GM04503 (cell line): ENCODE results near the gene CUEDC1.

Source experiments
- DNase-seq: peaks from one replicate; pipeline ENCODE4 v3.0.0-alpha.2; 2012; ENCODE audit warnings: low read depth

The CUEDC1 gene

DNA sequence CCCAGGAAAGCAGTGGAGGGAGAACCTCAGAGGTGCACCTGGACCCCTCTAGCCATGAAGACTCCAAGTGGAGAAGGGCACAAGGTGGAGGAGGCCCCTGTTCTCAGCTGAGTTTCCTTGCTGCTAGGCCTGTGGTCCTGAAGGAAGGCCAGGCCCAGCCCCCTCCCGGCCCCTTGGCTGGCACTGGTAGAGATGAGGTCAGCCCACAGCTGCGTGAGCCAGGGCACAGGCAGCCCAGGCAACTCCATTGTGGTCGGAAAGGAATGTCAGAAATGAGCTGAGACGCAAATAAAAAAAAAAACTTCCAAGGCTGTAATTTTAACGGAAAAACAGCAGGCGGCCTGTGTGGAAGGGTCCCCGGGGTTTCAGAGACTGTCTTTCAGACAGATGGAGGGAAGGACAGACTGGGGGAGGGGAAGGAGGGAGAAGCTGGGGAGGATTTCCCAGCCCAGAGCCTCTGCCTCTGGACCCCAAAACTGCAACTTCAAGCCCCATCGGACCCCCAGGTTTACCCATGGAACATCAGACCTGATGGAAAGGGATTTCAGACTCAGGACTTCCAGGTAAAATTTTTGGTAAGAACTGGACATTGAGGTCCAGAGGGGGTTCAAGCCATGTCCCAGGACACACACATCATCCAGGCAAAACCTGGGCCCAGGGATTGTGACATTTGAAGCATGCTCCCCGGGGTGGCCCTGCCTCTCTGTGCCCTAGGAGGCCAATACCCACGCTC is 79.8 kb downstream of the CUEDC1 start:
- peak; percentile 89 for DNase-seq

DNA sequence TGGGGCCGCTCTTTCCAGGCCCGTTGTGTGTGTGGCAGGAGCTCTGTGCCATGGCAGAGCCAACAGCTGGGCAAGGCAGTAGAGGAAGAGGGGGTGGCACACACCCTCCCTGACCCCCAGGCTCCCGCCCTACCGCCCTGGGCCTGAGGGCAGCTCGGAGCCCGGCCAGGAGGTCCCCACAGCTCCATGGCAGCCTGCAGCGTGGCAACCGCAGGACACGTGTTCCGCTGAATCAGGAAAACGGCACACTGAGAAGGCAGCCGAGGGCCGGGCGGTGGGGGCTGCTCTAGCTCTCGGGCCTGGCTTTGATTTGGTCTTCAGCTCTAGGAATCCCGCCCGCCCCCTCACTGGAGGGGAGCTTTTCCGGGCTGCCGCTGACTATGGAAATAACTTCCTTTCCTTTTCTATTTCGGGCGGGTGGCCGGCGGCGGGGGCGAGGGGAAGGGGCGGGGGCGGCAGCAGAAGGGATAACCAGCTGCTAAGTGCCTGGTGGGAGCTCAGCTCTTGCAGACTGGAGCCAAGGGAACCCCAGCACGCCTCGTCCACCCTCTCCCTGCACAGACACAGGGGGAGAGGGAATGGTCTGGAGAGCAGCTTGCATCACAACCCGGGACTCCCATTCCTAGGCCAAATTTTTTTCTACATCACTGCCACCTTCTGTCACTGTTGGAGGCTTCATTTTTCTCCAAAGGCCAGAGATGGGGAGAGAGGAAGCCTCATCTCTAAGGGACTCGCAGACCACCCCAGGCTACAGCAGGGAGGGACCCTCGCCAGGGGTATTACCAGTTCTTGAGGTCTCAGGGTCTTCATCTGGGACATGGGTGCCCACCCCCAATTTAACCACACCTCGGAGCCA is 80.5 kb downstream of the CUEDC1 start:
- DNase-seq: peak; percentile 76

DNA sequence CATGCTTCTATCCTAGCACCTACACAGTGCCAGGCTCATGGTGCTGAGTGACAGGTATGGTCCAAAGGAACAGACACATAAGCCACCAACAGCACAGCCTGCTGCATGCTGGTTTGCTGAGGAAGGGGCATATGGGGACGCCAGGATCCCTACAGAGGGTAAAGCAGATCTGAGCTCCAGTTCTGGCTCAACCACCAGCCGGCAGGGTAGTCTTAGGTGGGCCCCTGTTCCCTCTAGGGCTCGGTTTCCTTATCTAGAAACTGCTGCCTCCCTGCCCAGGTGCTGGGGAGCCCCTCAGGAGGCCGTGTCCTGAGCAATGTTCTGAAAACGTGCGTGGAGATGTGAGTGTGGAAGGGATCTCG is 81.2 kb downstream of the CUEDC1 start:
- DNase-seq: no peak

DNA sequence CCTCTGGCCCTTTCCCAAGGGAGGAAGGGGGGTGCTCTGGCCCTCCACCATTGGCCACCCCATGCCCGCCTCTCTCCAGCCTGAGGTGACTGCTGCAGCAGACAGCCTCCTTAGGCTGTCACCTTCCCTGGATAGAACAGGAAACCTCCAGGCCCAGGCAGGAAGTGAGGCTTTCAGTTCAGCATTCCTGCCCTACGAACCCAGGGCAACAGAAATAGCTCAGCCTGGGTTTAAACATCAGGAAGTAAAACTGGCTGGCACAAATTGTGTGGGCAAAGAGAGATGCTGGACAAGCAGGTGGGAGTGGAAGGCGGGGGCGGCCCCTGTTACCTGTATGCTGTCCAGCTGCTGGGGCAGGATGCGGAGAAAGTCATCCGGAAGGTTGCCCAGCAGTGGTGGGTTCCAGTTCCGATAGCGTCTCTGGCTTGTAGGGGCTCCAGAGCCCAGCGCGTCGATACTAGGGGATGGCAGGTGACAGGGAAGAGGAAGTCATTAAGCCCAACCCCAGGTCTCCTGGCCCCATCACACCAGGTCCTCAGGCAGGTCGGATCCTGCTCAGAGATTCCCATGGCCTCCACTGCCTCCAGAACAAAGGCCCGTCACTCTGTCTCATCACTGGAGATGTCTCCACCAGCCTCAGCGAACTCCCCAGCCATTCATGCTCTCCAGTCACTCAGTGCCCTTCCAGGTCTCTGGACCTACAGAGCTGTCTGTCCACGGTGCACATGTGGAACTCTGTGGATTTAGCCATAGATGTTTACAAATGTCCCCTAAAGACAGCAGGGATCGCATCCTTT is 81.8 kb downstream of the CUEDC1 start:
- no peak for DNase-seq

DNA sequence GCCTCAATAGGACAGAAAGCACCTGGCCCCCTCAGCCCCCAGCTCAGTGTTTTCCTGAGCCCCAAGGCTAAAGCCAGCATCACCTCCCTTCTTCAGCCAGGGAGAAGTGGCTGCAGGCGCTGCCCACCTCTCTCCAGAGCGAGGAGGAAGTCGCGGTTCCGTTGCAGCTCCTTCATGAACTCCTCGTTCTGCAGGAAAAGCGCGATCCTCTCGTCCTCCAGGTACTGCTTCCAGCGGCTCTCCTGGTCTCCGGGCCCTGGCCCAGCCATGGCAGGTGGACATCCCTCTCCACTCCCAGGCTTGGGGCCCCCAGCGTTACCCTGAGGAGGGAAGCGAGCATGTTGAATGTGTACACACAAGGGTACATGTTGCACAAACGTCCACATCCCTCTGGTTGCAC is 82.7 kb downstream of the CUEDC1 start:
- DNase-seq: no peak

DNA sequence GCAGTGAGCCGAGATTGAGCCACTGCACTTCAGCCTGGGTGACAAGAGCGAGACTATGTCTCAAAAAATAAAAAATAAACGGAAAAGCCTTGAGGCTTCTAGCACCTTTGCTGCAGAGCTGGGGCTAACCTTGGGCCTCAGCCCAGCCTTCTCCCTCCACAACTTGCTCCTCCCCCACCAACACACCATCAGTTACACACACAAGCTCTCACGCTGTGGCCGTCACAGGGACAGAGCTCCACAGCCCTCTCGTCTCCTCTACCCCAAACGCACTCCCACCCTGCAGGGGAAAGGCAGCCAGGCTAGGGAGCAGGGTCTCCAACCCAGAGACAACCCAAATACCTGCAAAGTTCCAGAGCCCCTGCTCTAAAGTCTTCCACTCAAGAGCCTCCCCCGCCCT is 83.3 kb downstream of the CUEDC1 start:
- DNase-seq: no peak

DNA sequence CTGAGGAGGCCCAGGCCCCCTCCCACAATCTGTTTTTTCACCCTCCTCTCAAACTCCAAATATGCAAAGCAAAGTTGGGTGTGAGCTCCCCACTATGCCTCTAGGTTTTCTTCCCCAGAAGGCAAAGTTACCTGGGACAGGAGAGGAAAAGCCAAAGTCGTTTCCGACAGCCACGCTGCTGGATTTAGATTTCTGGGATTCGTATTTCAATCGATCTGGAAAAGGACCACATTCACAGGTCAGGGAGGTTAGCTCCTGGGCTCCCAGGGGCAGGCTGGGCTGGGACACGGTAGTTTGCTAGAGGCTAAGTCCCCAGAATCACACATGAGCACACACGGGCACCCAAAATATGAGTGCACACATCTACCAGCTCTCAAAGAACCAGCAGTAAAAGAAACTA is 84.1 kb downstream of the CUEDC1 start:
- no peak for DNase-seq

DNA sequence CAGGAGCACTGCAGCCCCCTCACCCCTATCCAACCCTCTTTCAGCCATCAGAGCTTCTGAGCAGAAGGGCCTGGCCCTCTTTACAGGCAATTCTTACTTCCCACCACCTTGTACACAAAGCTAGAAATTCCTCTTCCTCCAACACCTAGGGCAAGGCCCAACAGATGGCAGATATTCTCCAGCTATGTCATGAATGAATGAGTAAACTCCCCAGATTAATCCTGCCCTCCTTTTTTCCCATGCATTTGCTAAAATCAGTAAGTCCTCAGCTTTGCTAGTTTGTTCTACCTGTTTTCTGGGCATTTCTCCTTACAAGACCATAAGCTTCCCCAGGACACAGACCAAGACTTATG is 85.0 kb downstream of the CUEDC1 start:
- DNase-seq: no peak

DNA sequence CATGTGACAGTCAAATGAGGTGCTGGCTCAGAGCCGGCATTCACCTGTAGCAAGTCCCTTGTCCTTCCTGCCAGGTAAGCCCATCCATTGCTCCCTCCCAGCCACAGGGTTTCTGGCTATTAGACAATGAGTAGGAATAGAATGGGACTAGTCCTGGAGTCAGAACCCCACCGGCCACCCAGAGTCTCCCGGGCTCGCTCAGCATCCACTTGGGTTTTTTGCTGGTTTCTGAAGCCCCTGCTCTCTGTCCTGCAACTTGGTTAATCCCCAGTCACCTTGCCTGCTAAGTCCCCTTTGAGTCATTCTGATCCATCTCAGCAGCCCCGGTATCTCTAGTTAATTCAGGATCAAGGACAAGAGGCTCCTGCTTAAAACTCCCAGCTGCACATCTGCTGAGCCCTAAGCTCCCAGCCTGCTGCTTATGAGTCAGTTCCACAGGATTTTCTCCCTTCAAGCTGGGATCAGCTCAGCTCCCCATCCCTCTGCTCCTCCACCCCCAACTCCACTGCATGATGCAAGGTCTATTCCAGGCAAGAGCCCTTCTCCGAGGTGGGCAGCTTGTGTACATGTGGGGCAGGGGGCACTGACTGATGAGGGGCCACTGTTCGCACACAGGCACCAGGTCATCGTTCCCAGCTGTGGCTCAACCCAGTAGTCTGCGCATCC is 85.5 kb downstream of the CUEDC1 start:
- peak; percentile 70 for DNase-seq

DNA sequence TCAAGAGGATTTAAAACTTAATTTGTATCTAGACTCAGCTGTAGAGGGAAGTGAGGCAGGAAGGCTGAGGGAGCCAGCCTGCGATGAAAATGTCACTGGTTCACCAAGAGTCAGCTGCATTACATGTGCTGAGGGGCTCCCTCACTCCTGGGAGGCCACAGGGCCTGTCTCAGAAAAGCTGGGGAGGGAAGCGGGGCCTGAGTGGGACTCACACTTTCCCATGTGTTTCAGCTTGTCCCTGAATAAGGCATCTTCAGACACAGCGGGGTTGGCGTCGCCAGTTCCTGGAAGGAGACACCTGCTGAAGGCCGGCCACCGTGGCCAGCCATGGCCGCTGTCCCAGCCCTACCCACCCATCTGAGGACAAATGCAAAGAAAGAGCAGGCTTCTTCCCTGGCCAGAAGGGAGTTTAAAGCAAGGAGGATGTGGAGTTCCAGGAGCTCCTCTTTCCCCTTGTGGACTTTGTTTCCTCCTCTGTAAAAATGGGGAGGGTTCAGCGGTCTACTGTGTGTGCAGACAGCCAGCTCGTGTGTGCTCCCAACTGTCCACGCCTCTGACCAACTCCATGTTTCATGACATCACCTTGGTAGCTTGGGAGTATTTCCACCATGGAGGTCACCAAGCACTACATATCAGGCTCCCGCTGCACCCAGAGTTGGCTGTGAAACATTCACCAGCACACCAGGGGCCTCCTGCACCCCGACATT is 86.1 kb downstream of the CUEDC1 start:
- no peak for DNase-seq

DNA sequence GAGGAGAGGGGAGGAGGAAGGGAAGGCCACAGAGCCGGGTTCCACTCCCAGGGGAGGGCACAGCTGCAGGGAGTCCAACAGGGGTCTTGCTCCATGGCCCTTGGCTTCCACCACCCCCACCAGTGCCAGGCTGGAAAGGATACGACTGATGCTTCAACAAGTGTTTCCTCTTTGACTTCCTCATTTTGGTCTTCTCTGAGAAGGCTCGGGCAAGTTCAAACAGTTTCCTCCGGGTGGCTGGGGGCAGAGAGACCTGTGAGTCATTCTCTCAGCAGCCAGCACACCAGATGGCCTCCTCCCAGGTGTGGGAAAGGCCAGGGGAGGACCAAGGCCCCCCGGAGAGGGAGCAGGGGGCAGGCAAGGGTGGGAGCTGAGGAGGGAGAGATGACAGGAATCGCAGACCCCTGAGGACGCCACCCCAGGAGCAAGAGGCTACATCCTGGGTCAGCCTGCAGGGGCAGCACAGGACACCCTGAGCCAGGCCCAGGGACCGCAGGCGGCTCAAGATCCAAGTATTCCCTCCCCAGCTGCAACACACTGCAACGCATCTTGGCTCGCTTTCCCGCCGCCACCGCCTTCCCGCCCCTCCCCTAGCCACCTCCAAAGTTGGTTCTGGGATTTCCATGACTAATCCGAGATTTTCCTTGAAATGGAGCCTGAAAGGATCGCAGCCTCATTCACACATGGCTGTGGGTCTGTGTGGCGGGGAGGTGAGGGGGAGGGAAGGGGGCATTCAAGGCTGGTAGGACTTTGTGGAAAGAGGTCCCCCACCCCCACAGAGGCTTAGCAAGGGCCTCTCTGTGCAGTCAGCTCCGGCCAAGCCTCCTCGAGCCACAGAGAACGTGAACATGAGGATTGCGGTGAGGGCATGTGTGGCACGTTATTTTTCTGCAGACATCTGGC is 87.0 kb downstream of the CUEDC1 start:
- peak; percentile 65 for DNase-seq

DNA sequence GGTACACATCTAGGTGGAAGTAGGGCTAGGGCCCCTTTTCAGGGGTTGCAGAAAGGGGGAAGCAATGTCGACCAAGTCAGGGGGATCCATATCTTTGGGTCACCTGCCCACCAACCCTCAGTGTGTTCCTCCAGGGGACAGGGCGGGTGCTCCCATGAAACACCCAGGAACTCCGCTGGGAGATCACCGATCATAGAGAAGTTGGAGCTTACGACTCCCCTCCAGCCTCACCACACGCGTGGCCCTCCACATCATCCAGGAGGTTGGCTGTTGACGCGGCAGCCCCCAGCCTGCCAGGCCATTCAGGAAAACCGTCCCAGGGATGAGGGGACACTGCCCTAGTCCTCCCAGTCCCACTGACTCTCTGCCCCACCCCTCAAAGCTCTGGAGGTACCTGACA is 88.1 kb downstream of the CUEDC1 start:
- DNase-seq: no peak

DNA sequence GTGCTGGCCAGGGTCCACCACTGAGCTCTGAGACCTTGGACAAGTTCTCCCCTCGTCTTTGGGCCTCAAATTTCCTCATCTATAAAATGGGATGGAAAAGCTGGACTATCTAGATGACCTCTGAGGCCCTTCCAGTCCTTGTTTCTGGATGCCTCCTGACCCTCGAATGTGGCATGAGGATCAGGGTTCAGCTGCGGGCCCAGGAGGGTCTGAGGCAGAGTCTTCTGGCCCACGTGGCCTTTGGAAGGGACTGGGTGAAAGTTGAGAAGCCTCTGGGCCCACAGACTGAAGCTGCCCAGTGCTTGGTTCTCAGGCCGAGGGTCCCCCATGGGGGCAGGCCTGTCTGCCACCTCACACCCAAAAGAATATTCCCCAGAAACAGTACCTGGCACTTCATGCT is 88.5 kb downstream of the CUEDC1 start:
- DNase-seq: no peak

DNA sequence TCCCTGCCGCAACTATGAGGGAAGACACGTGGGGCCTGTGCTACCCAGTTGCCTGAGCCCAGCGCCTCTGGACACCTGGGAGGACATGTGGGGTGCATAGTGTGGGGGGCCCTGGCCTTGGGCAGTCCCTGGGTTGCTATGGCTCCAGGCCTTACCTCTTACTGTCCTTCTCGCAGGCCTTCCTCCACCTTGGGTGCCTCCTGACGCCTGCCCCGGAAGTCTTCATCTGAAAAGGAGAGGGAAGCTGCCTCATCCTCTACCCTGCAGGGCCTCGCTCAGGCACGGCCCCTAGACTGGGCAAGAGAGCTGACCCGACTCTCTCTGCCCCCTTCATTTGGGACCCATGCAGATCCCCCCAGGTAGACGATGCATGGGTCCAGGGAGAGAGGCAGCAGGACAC is 88.9 kb downstream of the CUEDC1 start:
- DNase-seq: no peak

DNA sequence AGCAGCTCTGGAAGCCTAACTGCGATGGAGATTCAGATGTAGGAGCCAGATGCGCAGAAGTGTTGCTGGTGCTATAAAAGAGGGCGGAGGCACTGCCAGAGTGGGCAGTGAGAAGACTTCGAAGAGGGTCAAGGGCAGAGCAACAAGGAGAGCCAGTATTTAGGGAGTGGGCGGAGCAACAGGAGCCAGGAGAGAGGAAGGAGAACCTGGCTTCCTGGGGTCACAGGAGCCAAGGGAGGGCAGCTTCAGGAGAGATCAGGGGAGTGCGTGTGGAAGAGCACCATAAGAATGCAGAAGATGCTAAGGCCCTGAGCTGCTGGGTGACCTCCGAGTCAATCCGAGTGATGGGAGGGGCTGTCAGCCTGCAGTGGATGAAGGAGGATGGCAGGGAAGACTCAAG is 90.9 kb downstream of the CUEDC1 start:
- DNase-seq: no peak

DNA sequence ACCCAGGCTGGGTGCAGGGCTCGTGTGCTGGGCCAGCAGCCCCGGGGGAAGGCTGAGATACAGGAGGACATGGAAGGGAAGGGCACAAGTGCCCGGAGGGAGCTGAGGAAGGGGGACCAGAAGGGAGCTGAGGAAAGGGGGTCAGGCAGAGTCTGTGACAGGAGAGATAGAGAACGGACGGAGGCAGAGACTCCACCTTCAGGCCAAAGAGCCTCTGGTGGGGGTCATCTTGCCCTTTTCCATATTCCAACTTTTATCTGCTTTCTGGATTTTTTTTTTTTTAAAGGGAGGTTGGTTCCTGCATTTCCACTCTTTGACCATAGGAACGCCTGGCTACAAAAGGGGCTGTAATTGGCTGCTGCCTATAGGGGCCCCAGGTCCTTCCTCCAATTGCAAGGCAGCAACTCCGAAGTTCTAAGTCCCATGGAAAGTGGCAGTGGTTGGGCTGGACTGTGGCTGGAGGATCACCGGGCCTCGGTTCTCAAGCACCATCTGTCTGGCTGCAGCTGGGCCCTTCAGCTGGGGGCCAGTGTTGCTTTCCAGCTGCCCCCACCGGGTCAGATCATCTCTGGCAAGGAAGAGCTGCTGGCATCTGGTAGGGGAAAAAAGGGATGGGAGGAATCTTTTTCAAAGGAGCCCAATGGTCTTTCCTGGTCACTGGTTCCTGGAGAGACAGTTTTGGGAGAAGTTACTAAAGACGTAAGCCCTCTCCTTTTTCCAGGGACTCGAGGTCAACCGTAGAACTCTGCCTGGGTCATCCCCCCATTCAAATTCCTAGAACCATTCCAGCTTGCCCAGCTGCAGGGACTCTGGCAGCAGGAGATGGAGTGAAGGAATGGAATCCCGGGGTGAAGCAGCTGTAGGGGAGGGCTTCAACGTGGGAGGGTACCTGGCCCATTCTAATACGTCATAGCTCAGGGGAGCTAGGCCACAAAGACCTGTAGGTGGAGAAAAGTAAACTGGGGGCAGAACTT is 92.2 kb downstream of the CUEDC1 start:
- DNase-seq: no peak

DNA sequence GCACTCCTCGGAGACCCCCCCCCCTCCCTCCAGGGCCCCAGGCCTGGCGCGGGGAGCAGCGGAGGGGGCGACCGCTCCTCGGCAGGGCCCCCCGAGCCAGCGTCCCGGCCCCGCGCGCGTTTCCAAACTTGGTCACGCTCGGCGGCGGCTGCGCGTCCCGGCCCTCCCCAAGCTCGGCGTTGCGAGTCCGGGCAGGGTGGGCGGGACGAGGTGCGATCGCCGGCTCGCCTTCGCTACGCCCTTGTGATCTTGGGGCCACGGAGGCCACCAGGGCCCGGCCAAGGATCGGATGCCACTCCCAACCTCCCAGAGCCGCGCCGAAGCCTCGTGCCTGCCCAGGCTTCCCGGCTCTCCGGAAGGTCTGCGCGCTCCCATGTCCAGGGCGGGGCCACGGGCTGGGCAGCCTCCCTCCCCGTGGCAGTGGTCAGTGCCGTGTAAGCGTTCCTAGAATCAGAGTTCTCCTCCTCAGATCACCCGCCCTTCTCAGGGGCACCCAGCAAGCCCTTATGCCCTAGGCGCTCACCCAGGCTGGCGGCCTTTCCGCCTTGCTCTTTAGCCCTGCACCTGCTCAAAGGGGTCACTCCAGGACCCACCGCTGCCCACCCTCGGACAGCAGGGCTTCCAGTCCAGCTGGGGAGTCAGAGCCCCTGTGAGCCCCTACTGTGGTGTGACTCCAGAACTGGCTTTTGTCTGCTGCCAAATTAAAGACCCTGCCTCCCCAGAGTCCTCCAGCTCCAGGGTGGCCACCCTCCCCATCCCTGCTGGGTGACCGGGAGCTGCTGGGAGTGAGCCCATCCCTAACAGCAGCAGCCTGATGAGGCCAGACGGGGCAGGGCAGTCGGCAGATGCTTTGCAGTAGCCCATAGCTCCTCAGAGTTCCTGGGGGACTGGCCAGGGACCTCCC is 93.2 kb downstream of the CUEDC1 start:
- no peak for DNase-seq
